ENCODE results near the gene CSRP1.
"Not testable (repeated sequence)": the region's sequence is repeated elsewhere in the genome, so short reads cannot be mapped to it uniquely, and the experiment has no call there.

CSRP1 gene

DNA sequence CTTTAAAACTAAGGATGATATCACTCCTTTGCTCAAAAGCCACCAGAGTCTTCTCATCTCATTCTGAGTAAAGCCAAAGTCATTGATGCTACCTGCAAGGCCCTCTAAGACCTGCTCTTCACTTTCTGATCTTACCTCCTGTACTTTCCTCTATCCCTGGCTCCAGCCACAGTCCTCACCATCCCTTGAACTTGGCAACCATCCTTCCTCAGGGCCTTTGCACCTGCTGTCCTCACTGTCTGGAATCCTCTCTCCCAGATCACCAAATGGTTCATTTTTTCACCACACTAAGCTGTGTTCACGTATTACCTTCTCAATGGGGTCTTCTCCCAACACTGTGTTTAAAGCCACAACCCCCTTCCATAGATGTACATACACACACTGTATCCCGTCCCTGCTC, 33.6 kb downstream of the CSRP1 start:
- no peak for DNase-seq

DNA sequence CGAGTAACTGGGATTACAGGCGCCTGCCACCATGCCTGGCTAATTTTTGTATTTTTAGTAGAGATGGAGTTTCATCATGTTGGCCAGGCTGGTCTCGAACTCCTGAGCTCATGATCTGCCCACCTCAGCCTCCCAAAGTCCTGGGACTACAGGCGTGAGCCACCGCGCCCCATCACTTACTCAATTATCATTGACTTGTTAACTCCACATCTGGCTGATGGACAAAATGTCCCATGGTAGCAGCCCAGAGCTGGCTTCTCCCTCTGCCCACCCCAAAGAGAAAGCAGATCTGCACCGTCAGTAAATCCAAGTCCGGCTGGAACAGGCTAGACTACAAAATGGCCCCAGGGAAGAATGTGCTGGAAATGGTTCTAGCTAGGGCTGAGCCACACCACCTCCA, 34.6 kb downstream of the CSRP1 start:
- not testable (repeated sequence) for DNase-seq

- DNase-seq = no peak
These were observed 35.2 kb downstream of the CSRP1 start for GRCh38 chr1:201471772-201472171.

DNA sequence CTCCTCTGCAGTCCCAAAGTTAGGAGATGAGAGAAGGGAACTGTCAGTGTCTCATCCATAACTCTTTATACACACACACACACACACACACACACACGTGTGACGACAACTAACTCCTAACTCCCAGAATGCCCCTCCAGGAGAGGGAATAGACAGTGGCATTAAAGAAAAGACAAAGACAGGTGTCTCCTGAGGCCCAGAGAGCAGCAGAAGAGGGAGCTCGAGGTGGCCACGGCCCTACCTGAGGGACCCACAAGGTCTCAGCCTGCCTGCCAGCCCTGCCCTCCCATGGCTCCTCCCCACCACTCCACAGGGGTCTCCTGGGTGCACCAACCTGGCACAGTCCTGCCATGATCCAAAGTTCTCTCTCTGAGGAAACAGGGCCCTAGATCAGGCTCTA, 36.3 kb downstream of the CSRP1 start:
- no peak for DNase-seq

DNA sequence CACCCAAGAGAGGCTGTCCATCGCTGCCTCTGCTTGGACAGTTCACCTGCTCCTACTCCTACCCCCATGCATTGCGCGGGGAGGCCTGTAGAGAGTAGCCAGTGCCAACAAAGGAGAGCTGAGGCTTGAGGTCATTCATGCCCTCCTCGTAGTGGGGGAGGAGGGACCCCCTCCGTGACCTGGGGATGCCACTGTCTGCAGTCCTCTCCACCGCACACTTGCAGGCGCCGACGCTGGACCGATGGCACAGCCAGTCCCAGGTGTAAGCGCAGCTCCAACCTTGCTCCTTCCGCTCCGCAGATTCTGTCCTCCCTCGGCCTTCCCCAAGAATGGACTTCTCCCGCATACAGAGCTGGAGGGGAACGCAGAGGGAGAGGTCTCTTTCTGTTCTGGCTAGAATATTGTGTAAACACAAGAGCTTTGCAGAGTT, 37.3 kb downstream of the CSRP1 start:
- no peak for DNase-seq

- DNase-seq = peak; percentile 55
These were observed 37.9 kb downstream of the CSRP1 start, which contains the start of gene PHLDA3 for GRCh38 chr1:201468844-201469644. PHLDA3 (minus strand) TSS chr1:201469188; CDS start chr1:201468786, 402 bp downstream.

- DNase-seq = peak; percentile 13
These were observed 38.5 kb downstream of the CSRP1 start for GRCh38 chr1:201468501-201468843.

DNA sequence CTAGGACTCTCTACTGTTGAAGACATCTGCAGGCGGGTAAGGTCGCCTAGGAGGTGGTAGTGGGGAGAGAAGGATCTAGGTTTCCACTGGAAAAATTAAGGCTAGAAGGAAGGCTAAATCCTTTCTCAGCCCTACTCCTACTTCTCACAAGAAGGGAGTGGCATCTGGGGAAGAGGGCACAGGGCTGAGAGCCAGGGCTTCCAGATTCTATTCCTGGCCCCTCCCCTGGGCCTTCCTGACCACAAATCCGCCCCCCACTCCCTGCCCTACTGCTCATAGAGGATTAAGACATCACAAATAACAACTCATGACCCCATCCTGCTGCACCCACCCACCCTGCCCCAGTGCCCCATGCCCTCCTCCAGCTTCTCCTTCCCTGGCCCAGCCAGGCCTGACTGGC, 40.4 kb downstream of the CSRP1 start:
- DNase-seq = no peak

DNA sequence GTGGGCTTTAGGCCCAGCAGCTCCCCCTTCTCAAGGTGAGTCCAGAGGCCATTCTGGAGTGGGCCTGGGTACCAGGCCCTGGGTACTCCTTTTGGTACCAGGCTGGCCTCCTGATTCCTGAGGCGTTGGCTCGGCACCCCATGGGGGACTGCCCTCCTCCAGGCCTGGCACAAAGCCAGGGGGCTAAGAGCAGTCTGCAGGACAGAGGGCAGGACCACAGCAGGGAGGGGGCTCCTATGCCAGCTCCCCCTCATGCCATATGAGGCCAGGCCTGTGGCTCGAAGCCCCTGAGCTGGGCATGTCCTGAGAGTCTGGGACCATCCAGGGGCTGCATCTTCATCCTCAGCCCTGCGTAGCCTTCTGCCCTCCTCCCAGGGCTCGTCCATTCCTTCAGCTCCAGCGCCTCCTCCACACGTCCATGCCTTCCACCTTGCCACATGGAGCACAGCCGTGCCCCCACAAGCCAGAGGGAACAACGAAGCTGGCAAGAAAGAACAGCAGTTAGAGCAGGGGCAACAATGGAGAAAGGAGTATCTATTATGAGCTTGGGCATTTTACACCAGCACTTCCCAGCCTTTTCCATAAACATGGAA, 41.1 kb downstream of the CSRP1 start:
- DNase-seq = no peak

- no peak for DNase-seq
These were observed 43.8 kb downstream of the CSRP1 start for GRCh38 chr1:201463071-201463552.

DNA sequence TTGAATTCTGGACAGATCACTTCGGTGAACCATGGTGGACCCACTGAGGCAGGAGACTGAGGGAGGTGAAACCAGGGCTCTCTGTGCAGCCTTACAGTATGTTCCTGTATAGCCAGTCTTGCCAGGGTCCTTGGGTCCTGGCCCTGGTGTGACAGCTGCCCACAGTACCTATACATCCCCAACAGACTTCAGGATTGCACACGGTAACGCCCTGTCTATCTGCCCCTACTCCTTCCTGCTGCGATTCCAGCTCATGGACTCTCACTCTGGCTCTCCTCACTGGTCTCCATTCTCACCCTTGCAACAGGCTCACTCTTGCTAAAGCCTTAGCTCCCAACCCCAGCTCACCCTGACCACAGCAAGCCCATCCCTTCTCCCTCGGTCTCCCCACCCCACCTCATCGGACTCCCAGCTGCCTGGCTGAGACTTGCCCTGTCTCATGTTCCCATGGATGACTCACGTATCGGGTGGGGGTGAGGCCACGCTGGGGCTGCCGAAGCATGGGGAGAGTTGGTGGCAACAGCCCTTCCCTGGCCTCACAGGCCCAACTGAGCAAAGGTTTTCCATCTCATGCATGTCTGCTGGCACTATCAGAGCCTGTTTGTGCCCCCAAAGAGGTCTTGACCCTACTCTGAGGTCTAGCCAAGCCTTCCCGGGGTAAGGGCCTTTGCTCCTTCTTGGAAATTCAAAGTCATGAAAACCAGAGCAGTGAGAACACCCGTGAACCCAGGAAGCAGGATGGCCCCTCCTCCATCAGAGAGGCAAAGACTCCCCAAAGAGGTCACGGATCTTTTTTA, 45.1 kb downstream of the CSRP1 start:
- DNase-seq = no peak

DNA sequence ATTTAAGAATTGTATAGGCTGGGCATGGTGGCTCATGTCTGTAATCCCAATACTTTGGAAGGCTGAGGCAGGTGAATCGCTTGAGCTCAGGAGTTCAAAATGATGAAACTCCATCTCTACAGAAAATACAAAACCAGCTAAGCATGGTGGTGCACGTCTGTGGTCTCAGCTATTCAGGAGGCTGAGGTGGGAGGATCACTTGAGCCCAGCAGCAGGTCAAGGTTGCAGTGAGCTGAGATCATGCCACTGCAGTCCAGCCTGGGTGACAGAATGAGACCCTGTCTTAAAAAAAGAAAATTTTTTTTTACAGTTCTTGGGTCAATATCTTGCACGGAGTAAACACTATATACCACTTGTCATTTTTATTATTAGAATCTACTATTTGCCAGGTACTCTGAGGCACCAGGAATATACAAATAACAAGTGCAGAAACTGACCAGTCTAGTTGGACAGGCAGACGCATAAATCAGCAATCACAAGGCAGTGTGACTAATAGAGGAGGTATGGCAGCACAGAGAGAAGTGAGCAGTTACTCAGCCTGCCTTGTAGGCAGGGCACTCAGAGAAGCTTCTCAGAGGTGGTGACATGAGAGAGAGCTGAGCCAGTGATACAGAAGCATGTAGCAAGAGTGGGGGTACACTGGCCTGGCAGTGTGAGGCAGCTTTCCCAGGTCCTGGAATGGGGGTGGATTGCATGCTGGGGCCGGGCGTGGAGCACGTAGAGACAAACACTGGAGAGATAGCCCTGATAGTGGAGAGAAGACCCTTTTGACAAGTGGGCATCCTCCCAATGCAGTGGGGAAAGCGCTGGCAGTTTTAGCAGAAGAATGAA, 45.9 kb downstream of the CSRP1 start:
- no peak for DNase-seq

DNA sequence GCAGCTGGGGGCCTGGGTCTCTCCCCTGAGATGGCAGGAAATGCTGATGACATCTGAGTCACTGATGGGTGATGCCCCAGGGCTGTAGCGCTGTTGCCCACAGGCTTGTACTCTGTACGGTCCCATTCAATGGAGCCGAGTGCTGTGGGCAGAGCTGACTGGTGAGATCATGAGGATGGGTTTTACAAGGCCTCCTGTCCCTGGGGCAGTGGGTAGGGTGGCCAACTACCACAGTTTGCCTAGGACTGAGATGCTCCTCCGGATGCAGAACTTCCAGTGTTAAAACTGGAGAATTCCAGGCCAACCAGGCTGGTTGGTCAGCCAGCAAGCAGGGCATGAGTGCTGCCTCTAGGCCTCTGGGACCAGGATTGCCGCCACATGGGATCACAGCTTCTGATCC, 47.1 kb downstream of the CSRP1 start:
- no peak for DNase-seq

DNA sequence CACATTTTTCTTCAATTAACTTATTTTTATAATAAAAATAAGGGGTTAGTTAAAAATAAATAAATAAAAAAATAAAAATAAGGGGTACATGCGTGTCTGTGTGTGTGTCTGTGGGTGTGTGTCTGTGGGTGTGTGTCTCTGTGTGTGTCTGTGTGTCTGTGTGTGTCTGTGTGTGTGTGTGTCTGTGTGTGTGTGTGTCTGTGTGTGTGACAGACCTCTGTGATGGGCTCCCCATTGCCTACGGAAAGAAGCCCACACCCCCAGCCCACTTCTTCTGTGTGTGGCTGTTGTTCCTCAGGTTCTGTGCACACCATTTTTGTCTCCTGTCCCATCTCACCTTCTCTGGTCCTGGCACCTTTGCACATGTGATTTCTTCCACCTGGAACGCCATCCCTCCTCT, 47.9 kb downstream of the CSRP1 start:
- DNase-seq = no peak

DNA sequence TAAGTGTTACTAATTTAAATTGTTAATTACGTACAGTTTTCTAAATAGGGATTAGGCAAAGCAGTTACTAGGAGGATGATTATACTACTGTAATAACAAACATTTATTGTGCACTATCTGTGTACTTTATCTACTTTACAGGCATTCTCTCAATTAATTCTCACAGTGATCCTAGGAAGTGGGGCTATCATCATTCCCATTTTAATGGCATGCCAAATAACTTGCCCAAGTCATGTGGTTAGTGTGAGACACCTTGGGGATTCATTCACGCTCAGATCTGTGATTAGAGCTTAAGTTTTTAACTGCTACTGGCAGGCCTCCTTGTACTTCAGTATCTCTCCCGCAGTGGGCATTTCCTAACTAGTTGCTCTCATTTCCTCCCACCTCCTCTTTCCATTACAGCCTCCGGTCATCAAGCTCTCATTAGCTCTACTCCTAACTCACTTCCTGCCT, 49.4 kb downstream of the CSRP1 start:
- no peak for DNase-seq

DNA sequence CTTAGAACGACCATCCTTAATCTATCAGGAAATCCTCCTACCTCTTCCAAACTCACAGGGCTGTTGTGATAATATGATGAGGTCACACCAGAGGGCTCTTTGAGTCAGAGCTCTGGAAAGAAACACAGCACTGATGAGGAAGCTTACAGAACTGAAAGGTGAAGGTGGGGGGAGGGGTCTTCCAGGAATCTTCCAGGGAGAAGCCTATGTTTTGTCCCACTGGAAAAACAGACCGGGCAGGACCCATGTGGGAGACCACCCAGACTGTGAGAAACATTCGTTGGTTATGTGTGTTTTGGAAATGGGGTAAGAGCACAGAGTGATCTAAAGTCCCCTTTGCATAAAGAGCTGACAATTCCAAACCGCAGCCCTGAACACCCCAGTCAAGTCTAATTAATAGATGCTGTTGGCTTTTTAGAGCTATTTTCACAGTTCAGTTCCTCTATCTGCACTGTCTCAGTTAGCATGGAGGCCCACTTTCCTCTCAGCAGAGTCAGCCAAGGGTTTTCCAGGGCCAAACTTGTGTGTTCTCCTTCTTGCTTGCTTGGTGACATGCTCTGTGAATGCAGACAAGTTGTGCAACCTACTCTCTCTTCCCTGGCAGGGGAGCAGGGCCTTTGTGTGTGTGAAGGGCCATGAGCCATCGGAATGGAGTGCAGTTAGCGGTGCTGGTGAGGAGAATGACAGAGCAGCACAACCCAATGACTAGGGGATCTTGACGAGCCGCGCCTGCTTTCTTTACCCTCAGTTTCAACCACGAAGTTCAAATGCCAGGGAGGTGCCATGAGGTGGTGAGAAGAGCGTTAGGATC, 50.2 kb downstream of the CSRP1 start:
- DNase-seq = no peak

DNA sequence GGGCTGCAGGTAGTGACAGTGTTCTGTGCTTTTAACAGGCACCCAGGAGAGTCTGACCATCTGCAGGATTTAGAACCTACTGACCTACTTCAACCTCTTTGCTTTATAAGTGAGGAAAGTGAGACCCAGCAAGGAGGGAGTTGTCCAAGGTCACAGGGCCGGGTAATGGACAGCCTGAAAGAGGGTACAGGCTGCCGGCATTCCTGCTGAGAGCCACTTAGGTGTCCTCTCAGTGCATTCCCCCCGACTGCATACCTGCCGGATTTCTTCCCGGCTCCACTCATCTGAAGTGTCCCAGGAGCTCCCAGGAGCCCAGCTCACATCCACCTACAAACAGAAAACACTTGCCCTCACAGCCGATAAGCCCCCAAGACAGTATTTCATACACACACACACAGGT, 51.8 kb downstream of the CSRP1 start:
- no peak for DNase-seq

DNA sequence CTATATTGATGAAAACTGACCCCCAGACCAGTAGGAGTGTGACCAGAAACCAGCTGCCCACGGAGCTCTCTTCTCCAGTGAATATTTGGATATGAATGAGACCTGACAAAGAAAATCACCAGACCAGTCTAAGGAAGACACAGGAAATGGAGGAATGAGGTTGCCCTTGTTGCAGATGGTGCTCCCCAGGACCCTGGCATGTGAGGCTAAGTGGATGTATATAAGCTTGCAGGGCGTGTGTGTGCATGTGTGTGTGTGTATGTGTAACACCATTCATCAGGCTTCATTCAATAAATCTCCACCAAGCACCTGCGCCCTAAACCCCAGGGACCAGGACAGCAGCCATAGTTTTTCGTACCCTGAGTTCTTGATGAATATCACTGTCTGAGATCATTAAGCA, 52.3 kb downstream of the CSRP1 start:
- DNase-seq = no peak

- DNase-seq = no peak
These were observed 54.1 kb downstream of the CSRP1 start for GRCh38 chr1:201452866-201453265.

DNA sequence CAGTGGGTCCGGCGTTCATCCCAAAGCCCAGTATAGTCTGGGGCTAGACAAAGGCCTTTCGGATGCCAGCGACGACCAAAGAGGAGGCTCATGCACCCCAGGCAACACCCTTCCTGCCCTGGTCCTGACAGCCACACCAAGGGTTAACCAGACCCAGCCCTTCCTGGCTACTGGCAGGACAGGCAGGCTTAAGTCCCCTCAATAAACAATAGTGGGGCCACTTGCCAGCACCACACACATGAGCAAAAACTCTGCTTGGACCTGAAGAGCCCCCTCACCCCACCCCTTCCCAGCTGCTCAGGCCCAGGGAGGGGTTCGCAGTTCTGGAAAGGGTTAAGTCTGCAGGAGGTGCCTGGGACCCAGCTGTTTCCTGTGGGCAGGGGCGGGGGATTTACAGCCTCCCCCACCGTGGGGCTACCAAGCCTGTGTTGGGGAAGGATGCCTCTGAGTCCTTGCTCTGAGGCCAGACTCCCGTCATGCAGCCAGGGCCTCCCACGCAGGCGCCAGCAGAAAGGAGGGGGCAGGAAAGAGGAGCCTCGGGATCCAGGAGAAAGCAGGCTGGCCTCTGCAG, 56.1 kb downstream of the CSRP1 start:
- no peak for DNase-seq

DNA sequence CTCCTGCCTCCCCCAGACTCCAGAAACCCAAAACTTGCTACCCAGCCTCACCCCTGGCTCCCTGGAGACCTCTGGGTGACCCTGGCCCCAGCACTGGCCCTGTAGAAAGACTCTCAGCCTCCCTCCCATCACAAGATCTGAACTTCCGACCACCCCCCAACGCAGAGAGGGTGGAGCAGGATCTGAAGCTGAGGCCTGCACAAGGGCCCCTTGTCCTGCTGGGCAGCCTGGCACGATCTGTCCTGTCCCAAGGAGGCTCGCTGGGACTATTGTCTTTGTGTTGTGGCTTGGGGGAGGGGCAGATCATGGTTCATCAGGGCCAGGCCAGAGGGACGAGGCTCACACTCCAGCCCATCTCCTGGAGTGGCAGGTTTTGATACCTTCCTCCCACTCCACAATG, 57.9 kb downstream of the CSRP1 start:
- no peak for DNase-seq

All from activated CD4-positive, alpha-beta T cell treated with anti-CD3 and anti-CD28 coated beads, Interleukin-10, Interleukin-2, amounts not matched to agents 100 ng/mL and 50 ng/mL, durations not matched to agents 16 hours and 8 hours (primary cell).